ENCODE measurements around the gene SEZ6L.

GRCh38 chr22:26345496-26345895 is 176.2 kb downstream of the SEZ6L start:
- no peak for TF ChIP-seq CTCF (conservative IDR thresholded peaks at IDR 0.05; ENCODE audit: low read depth, low read length)
- no peak for TF ChIP-seq EZH2phosphoT487 (IDR thresholded peaks at IDR 0.05; ENCODE audit: borderline replicate concordance, low read length)
- TF ChIP-seq EZH2 (IDR thresholded peaks at IDR 0.05; ENCODE audit: low read length, unreplicated experiment) = no peak
